ENCODE results near the gene LMOD1. TPM values are rescaled to one million over a fixed set of nuclear protein-coding genes. Genes with fewer than 3 reads are reported as not detected.

The LMOD1 gene
- total and polyA plus RNA-seq, 2 donors (not counting 3 experiments of a cell fraction or from before 2014, with no cell fraction given), result 0.19 to 0.33 TPM

DNA sequence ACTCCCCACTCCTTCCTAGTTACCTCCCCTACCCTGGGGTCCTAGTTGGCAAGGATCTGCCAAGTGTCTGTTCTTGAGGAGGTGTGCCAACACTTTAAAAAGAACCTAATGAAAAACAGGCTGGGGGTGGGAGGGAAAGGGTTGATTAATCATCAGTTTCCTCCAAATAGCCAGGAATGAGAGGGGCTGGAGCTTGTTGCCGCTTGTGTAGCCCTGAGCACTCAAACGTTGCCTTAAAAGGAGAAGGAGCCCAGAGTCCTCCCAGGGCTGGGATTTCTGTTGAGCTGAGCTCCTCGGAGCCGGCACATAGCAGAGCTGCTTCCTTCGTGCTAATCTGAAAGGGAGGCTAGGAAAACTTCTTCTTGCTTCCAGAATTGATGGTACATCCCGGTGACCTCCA is 41.8 kb downstream of the LMOD1 start:
- ChIA-PET CTCF (interaction anchor here (0.5 to 3.6 kb wide), 12 partner anchors 9 to 78 kb away, joined by 3 to 22 read pairs (median 4); partner anchors contain the start of genes LMOD1 and RNPEP), POLR2A (interaction anchor here (0.9 to 1.5 kb wide), 6 partner anchors 9 to 60 kb away, joined by 3 to 4 read pairs (median 4); partner anchors contain the start of genes LMOD1 and TIMM17A)
- BruUV-seq (replicated peaks), result no TSS peak
- FAIRE-seq, result peak; percentile 92
- Histone ChIP-seq H3K4me2 (ENCODE audit: insufficient read depth, low read length) (no peak overlapping the region), H3K27ac (ENCODE audit: insufficient read depth, low read depth, low read length) (peak overlapping the region; percentile 30), H3K9me1 (replicated peaks; ENCODE audit: control insufficient read depth, extremely low read depth, insufficient read depth, low read length) (no peaks in the 10 kb centered on the region), H4K20me1 (replicated peaks; ENCODE audit: control insufficient read depth, extremely low read depth, insufficient read depth, low read length) (no peaks in the 10 kb centered on the region), H3K27me3 (ENCODE audit: control insufficient read depth in 2 of 2, insufficient read depth in 2 of 2, low read length in 2 of 2) (no peaks in the 10 kb centered on the region), H3K4me3 (replicated peaks in 1 of 3; ENCODE audit: insufficient read depth in 1 of 3, low read depth in 1 of 3, low read length in 3 of 3) (no peak overlapping the region), H3K4me1 (ENCODE audit: control insufficient read depth, extremely low read depth, insufficient read depth, low read length) (peaks cover 13% of the 10 kb centered on the region), H3K9ac (replicated peaks; ENCODE audit: extremely low read depth, insufficient read depth, low read length) (peak overlapping the region; percentile 20), H3K36me3 (ENCODE audit: control insufficient read depth in 2 of 2, extremely low read depth in 1 of 2, insufficient read depth in 2 of 2, low read length in 2 of 2) (no peaks in the 10 kb centered on the region), H3K9me3 (replicated peaks; ENCODE audit: control insufficient read depth, insufficient read depth, low read length) (no peaks in the 10 kb centered on the region), H2AFZ (ENCODE audit: low read depth, low read length) (peak overlapping the region; percentile 66), H3K79me2 (ENCODE audit: control insufficient read depth, insufficient read depth, low read length) (no peaks in the 10 kb centered on the region)
- peak; percentile 81 for DNase-seq (ENCODE audit: low read depth, low spot score)
- dilution Hi-C loops (cut with MboI; ENCODE audit: extremely low pct_ligation_motif_present, low sequenced_read_pairs) (no loop called here), intact Hi-C loops (cut with micrococcal nuclease) (loop anchor here (1.0 to 2.0 kb wide), 3 partner anchors 8 to 50 kb away; partner anchors contain the start of gene TIMM17A)
- TF ChIP-seq, protein P1, sequence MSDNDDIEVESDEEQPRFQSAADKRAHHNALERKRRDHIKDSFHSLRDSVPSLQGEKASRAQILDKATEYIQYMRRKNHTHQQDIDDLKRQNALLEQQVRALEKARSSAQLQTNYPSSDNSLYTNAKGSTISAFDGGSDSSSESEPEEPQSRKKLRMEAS (IDR thresholded peaks at IDR 0.05; ENCODE audit: insufficient read depth, insufficient read length), result no peak
- TF ChIP-seq POLR2AphosphoS5 (IDR thresholded peaks at IDR 0.05; ENCODE audit: insufficient read depth, low read depth, low read length), result peak; percentile 31

DNA sequence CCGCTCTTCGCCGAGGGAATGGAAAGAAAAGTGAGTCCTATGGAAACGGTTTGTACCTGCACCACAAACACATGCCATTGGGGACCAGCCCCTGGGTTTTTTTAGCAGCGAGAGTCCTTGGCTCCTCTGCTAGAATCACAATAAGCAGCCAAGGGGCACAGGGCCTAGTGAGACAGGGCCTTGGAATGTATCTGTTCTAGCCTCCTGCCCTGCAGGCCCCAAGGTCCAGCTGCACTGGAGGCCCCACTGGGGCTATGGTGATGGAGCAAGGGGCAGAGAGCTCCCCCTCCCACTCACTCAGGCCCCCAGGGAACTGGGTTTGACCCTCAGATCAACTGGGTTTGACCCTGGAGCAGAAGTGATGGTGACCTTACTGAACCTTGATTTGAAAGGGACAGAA is 43.2 kb downstream of the LMOD1 start:
- POLR2A ChIA-PET, result interaction anchor here (0.6 kb wide), 1 partner anchor 35 kb away, joined by 4 read pairs; no protein-coding TSS in a partner anchor
- Histone ChIP-seq H3K9me3 (replicated peaks; ENCODE audit: control insufficient read depth, insufficient read depth, low read length) (no peaks in the 10 kb centered on the region), H3K4me1 (ENCODE audit: control insufficient read depth, extremely low read depth, insufficient read depth, low read length) (peaks cover 13% of the 10 kb centered on the region), H4K20me1 (replicated peaks; ENCODE audit: control insufficient read depth, extremely low read depth, insufficient read depth, low read length) (no peaks in the 10 kb centered on the region), H3K27me3 (ENCODE audit: control insufficient read depth in 2 of 2, insufficient read depth in 2 of 2, low read length in 2 of 2) (no peaks in the 10 kb centered on the region), H3K36me3 (ENCODE audit: control insufficient read depth in 2 of 2, extremely low read depth in 1 of 2, insufficient read depth in 2 of 2, low read length in 2 of 2) (no peaks in the 10 kb centered on the region), H2AFZ (ENCODE audit: low read depth, low read length) (no peak overlapping the region), H3K9ac (replicated peaks; ENCODE audit: extremely low read depth, insufficient read depth, low read length) (no peak overlapping the region), H3K4me3 (replicated peaks in 1 of 3; ENCODE audit: insufficient read depth in 1 of 3, low read depth in 1 of 3, low read length in 3 of 3) (no peak overlapping the region), H3K4me2 (ENCODE audit: insufficient read depth, low read length) (no peak overlapping the region), H3K27ac (ENCODE audit: insufficient read depth, low read depth, low read length) (no peak overlapping the region), H3K79me2 (ENCODE audit: control insufficient read depth, insufficient read depth, low read length) (no peaks in the 10 kb centered on the region), H3K9me1 (replicated peaks; ENCODE audit: control insufficient read depth, extremely low read depth, insufficient read depth, low read length) (no peaks in the 10 kb centered on the region)
- intact Hi-C loops (cut with micrococcal nuclease) (no loop called here), dilution Hi-C loops (cut with MboI; ENCODE audit: extremely low pct_ligation_motif_present, low sequenced_read_pairs) (no loop called here)
- CTCF ChIA-PET, result interaction anchor here (1.6 to 3.6 kb wide), 4 partner anchors 7 to 79 kb away, joined by 4 to 22 read pairs (median 15); partner anchors contain the start of genes LMOD1 and RNPEP
- no peak for TF ChIP-seq POLR2A (IDR thresholded peaks at IDR 0.05; ENCODE audit: low read depth, low read length)
- TF ChIP-seq POLR2AphosphoS5 (IDR thresholded peaks at IDR 0.05; ENCODE audit: insufficient read depth, low read depth, low read length), result no peak
- TF ChIP-seq JUN (IDR thresholded peaks at IDR 0.05; ENCODE audit: borderline replicate concordance, insufficient read depth, insufficient read length, low read depth), result no peak
- no peak for TF ChIP-seq EZH2 (IDR thresholded peaks at IDR 0.05; ENCODE audit: borderline replicate concordance, low read depth, low read length, severe bottlenecking)
- TF ChIP-seq MYC (IDR thresholded peaks at IDR 0.05; ENCODE audit: low read depth, low read length), result no peak
- TF ChIP-seq FOS (IDR thresholded peaks at IDR 0.05; ENCODE audit: borderline replicate concordance, insufficient read depth, low read length), result no peak
- TF ChIP-seq GATA2 (IDR thresholded peaks at IDR 0.05; ENCODE audit: insufficient read depth, insufficient read length, low read depth, low read length), result no peak
- TF ChIP-seq, protein P2, sequence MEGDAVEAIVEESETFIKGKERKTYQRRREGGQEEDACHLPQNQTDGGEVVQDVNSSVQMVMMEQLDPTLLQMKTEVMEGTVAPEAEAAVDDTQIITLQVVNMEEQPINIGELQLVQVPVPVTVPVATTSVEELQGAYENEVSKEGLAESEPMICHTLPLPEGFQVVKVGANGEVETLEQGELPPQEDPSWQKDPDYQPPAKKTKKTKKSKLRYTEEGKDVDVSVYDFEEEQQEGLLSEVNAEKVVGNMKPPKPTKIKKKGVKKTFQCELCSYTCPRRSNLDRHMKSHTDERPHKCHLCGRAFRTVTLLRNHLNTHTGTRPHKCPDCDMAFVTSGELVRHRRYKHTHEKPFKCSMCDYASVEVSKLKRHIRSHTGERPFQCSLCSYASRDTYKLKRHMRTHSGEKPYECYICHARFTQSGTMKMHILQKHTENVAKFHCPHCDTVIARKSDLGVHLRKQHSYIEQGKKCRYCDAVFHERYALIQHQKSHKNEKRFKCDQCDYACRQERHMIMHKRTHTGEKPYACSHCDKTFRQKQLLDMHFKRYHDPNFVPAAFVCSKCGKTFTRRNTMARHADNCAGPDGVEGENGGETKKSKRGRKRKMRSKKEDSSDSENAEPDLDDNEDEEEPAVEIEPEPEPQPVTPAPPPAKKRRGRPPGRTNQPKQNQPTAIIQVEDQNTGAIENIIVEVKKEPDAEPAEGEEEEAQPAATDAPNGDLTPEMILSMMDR (IDR thresholded peaks at IDR 0.05; ENCODE audit: extremely low read depth in 1 of 2, insufficient read depth in 1 of 2, low read depth in 1 of 2, low read length in 2 of 2), result no peak
- TF ChIP-seq, protein P1 (IDR thresholded peaks at IDR 0.05; ENCODE audit: insufficient read depth, insufficient read length), result no peak
- FAIRE-seq (no peak), DNase-seq (ENCODE audit: low read depth, low spot score) (no peak)
- BruUV-seq (replicated peaks), result no TSS peak

Data from endothelial cell of umbilical vein (primary cell).